ENCODE data around the gene VAV3. TPM values are rescaled to one million over a fixed set of nuclear protein-coding genes. Genes with fewer than 3 reads are reported as not detected.

Gene VAV3
- total RNA-seq, 1 donor from 2014 or later, result 57.5 TPM

DNA sequence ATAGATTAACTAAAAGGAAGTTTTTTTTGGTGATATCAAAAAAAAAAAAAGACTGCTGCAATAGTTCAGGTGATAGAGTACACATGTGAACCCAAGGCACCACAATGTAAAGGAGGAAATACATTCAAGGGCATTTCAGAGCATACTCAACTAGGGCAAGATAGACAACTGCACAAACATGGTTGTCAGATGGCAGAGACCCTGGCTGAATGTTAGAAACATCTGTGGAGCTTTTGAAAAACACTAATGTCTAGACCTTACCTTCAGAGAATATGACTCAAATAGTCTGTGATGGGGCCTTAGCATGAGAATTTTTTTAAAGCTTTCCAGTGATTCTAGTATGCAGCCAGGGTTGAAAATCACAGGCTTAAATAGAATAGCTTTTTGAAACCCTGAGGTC is 173.6 kb downstream of the VAV3 start:
- no peak for DNase-seq (ENCODE audit: low spot score)

DNA sequence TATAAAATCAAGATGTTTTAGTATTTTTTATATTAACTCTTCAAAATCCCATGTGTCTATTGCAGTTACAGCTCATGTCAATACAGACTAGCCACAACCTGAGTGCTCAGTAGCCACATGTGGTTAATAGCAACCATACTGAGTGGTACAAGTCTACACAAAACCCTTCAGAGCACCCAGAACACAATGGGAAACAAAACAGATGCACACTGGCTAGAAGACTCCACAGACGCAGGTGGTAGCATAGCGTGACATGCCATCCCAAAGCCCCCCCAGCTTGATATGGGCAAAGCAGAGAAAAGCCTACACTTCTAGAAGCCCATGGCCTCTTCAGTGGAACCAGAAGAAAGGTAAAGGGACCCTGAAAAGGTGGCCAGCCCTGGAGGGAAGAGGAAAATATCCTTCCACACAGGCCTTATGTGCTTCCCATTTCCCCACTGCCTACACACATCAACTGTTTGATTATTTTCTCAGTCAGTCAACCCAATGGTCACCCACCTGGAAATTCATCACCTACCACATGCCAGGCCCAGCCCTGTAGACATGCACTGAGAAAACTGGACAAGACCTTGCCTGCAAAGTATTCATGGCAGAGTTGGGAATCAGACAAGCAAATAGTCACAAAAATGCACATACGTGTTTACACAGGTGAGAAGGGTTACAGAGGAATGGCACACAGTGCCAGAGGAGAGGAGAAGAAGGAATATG is 175.0 kb downstream of the VAV3 start:
- no peak for DNase-seq (ENCODE audit: low spot score)

DNA sequence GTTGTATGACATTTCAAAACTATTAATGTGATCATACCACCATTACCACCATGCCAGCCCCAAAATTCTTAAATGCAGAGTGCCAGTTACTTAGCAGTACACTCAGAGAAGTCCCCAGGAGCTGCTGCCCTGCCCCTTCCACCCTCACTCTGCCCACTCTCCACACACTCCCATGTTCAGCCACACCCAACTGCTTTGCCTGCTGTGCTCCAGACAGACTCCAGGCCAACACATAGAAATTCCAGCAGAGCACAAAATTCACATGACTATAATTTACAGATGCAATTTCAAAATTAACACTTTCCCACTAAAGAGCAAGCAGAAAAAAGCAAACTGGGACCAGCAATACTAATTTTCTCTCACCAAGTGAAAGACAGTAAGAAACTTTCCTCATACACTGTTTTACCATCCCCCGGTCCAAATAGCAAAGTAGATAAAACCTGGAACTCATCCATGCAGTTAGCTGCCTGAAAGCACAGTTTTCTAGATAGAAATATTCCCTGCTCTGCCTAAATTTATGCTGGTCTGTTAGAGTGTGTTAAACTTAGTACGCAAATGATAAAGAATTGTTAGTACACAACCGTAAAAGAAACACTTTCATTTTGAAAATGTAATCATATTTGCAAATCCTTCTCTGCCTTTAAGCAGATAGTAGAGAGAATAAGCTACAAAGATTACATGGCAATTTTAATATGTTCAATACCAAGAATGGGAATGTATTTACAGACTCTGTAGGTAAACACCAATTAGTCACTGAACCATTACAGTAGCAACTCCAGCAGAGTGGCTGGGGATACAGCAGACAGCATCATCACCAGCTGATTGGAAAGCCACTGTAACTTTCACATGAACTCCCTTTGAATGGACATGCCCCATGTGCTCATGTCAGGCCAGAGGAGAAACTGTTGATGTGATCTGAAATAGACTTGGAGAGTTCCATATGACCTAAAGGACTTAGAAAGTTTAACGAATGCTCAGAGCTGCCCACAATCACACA is 176.5 kb downstream of the VAV3 start:
- no peak for DNase-seq (ENCODE audit: low spot score)

DNA sequence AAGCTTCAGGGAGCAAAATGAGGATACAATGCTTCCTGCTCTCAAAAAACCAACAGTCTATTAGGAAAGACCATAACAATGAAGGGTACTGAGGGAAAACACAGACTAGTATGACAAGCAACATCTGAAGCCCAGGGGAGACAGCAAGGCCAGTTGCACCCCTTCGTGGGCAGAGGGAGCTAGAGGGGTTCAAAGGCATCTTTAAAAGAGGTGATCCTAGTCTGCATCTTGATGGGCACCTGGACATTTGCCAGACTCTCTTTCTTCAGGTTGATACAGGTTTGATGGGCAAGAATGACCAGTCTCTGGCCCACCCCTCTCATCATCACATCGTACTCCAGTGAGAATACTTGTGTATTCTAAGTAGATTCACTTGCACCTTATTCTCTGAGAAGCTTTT is 177.7 kb downstream of the VAV3 start:
- no peak for DNase-seq (ENCODE audit: low spot score)

DNA sequence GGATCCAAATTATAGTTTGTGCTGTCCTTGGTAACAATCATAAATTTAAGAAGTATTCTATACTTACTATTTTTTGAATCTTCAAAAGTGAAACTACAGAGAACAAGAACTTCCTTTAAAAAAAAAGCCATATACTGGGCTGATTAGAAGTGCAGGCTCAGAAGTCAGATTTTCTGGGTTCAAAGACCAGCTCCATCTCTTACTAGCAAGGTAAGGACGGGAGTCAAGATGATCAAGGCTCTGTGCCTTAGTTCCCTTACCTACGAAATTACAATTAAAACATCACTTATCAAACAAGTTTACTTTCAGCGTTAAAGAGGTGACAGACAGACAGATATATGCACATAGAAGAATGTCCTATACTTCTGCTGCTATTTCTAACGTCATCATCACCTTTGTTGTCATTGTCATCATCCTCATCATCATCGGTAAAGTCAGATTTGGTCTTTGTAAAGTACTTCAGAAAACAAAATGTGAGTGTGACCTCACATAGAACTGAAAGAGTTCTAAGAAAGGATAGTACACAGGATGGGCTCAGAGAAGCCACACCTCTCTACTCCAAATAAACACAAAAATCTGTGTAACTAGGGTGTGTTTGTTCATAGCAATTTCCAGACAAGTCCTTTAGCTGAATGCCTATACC is 178.7 kb downstream of the VAV3 start:
- DNase-seq (ENCODE audit: low spot score), result no peak

DNA sequence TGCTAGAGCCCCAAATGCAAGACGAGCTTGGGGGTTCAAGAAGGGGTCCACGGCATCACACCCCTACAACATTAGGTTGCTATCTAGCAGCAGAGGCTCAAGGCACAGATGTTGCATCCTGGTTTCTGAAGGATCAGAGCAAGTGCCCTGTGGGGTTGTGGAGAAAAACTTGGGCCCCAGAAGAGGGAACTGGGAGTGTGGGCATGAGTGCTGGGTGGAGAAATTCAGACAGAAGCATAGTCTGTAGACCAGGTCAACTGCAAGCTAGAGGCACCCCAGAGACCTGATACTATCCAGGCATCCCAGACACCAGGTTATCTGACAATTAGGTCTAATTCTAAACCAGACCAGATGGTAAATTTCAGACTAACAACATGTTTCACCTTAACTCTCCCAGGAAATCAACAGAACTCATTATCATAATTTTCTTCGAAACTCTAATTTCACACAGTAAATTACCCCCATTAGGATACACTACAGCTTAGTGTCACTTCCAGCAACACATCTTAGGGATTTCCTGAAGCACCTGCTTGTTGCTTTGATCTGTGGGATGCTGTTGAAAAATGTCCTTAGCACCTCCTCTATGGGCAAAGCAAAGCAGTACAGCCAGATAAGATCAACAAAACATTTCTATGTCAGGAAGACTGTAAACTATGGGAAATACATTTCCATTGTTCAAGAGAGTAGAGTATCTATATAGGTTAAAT is 179.3 kb downstream of the VAV3 start:
- DNase-seq (ENCODE audit: low spot score), result no peak

DNA sequence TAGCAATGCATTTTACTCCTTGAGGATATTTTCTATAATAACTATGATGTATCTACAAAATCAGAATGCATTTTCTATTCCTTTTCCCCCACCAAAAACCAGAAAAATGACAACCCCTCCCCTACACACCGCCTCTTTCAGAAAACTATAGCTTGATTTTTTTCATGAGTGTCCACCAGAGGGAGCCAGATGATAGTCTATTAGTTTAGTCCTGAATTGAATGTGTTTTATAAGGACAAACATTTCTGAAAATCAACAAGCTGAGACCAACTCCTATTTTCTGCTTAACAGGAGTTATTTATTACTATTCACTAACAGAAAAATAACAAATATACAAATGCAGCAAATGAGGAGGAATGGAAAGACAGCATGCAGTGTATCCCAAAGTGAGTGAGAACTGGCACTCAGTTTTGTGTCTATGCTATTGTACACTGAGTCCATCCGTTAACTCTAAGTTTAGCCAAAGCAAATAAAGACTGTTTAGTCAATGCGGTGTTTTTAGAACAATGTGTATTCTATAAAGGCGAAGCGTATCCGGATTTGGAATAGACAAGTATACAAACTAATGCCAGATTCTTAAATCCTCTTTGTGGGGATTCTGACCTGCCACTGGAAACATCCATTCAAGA is 182.6 kb downstream of the VAV3 start:
- peak; percentile 58 for DNase-seq (ENCODE audit: low spot score)

DNA sequence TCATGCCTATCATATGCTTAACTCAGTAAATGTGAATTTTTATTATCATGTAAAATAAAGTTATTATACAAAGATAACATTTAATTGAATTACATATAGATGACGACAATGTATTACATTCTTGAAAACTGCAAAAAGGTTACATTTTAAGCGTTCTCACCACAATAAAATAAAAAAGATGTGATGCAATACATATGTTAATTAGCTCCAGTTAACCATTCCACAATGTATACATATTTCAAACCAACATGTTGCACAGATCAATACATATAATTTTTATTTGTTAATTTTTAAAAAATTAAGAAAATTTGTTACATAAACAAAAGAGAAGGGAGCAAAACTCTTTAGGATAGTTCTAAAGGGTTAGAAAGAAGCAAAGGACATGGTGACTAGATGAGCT is 183.7 kb downstream of the VAV3 start:
- no peak for DNase-seq (ENCODE audit: low spot score)

DNA sequence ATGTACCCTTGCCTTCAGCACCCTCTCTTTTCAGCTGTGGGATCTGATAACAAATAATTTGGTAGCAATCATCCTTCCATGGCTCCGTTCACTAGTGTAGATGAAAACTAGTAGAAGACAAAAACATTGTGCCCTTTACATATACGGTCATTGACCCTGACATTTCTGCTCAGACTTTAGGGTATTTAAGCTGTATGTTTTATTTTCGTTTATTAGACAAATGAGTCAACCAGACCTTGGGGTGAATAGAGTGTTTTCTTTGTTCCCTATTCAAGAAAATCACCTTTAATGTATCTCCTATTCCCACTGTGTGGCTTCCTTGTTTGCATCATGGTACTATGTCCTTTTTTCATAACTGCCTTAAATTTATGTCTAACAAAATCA is 187.3 kb downstream of the VAV3 start:
- no peak for DNase-seq (ENCODE audit: low spot score)

DNA sequence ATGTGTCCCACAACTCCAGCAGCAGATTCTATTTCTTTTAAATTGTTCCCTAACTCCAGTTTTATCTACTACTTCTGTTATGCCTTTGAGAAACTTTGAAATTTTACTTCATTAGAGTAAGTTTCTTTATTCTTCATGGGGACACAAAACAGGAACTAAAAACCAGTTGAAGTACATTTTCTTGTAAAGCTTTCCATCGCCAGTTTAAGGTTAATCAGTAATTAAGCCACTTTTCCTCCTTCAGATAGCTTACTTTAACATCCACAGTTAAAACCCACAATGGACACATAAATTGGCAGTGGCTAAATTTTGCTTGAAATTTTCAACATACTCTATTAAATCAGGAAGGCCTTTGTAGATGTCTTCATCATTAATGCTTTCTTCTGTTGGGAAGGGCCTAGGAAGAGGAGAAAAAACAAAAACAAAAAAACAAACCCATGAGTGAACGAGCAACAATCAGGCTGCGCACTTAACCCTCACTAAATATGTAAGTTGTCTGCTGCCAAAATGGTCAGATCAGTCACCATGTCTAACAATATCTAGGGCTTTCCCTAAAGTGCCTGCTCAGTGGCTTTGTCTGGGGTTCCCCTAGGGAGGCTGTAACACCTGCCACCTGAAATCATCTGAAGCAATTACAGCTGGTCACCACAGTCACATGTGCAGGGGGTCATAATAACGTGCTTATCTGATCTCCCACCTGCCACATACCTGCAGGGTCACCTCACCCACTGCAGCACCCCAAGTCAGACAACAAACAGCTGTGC is 187.9 kb downstream of the VAV3 start:
- DNase-seq (ENCODE audit: low spot score), result no peak

DNA sequence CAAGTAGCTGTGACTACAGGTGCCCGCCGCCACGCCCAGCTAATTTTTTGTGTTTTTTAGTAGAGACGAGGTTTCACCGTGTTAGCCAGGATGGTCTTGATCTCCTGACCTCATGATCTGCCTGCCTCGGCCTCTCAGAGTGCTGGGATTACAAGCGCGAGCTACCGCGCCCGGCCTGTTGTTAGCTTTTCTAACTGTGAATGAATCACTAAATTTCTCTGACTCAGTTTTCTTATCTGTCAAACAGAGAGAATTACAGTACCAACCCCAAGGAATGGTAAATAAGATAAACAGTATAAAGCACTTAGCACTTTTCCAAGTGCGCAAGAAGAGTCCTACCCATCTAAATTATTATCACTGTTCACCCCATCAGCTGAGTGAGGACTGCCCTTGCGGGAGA is 193.6 kb downstream of the VAV3 start:
- DNase-seq (ENCODE audit: low spot score), result no peak

DNA sequence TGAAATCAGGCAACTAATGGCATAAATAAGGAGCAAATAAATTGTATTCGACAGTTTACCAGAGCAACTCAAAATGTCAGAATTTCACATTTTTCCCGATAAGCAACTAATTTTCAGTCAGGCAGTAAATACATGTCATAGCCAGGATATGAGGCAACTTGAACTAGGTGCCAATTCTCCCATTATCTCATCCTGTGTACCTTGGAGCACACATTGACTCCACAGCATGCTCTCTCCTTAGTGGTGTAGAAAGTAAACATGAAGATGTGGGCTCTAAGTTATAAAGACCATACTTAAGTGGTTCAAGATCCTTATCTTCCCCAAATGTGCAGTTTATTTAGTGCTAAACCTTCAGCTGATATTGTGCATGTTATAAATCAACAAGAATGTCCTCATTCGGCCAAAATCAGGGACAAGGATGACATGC is 197.8 kb downstream of the VAV3 start:
- no peak for DNase-seq (ENCODE audit: low spot score)

DNA sequence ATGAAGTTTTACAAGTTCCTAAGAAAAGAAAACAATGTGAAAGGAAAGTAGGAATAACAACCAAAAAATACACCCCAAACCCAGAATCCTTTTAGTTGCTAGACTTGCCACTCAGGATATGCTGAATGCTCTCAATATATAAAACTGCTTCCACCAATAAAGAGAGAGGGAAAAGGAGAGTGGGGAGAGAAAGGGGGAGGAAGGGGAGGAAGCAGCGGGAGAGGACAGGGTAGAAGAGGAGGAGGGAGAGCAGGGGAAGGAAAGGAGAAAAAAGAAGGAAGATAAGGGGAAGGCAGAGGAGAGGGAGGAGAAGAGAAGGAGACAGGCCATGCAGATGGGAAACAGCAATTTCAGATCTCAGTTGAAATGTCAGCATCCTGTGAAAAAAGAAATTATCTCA is 198.4 kb downstream of the VAV3 start:
- no peak for DNase-seq (ENCODE audit: low spot score)

DNA sequence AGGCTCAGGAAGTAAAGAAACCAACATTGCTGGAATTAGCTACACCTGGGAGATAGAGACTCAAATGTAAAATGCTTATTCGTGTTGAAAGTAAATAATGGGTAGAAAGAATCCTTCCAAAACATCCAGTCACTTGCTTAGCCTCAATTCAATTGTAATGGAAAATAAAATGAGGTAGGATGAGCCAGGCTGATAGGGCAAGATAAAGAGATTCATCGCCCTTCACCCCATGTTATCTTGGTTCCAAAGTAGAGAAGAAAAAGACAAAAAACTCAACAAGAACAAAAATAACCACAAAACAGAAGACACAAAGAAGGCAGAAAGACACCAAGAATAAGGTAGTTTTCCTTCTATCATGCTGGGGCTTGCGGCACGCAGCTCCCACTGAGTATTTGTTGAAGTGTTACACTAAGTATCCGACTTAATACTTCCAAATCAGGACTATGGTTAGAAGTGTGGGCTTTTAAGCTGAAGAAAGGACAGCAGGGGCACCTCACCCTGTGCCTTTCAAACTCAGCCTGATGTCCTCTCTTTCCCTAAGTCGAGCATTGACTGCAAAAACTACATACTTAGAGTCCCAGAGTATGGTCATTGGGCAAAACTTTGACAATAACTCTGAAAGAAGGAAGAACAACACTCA is 202.1 kb downstream of the VAV3 start:
- no peak for DNase-seq (ENCODE audit: low spot score)

DNA sequence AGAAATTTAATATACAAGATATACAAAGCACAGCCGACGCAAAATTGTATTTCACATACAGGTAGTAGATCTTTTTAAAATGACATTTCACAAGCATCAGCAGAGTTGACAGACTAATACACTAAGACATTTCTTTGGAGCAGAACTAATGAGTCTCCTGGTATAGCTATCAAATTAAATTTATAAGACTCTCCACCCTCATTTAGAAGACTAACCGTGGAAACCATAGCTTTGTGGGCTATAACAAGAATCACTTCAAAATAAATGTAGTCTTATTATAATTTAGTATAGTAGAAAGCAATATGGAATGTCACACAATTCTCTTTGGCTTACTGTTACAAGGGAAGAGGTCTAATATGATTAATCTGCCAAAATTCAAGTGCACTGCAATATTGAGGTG is 204.9 kb downstream of the VAV3 start:
- no peak for DNase-seq (ENCODE audit: low spot score)

DNA sequence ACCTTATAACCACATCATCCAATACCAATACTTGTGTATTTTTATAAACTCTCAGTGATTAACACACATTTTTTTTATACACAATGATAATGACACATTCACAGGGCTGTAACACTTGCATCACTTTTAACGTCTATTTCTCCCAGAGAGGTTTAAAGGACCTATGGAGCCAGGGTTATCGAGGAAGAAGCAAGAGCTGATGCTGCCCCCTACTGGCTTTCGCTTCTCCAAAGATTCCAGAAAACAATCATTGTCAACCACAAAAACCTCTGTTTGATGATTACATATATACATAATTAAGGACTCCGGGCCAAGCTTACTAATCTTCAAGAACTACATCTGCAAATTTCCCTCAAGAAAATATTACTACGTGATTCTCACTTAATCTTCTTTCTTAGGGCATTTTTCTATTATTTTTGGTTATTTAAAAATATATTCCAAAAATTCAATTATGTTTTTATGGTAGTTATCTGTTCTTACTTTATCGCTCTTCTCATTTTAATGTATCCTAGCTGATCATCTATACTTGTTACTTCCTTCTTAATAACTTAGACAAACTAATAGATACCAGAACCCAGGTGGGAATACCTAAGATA is 214.5 kb downstream of the VAV3 start:
- peak; percentile 66 for DNase-seq (ENCODE audit: low spot score)

DNA sequence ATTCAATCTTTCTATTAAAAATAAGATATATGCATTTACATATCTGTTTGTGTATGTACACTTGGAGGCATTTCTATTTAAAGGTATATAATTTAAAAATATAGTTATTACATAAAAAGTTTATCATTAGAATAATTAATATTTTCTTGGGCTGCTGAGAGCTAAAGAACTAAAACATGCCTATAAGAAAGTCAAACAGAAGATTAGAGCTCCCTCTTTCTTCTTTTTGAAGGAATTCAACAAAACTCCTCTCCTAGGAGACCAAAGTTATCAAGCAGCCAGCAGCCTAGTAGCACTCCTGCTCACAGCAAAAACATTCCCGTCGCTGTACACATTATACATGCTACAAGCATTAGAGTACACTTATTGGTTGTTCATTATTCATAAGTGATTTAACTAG is 216.4 kb downstream of the VAV3 start:
- no peak for DNase-seq (ENCODE audit: low spot score)

DNA sequence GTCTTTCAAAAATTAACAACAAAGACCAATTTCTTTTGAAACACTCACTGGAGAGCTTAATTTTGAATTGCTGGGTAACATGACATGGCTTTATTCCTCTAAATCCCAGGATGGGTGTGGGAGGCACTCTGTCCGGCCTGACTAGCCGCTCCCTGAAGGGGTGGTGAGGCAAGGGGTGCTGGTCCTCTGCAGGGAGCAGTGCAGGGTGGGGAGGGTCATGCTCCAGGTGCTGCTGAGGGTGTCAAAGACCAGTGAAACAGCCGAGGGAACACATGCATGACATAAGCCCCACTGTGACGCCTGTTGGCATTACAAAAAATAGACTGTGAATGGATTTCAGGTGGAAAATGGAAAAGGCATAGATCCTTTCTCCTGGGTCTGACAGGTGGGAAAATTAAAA is 223.7 kb downstream of the VAV3 start:
- no peak for DNase-seq (ENCODE audit: low spot score)

DNA sequence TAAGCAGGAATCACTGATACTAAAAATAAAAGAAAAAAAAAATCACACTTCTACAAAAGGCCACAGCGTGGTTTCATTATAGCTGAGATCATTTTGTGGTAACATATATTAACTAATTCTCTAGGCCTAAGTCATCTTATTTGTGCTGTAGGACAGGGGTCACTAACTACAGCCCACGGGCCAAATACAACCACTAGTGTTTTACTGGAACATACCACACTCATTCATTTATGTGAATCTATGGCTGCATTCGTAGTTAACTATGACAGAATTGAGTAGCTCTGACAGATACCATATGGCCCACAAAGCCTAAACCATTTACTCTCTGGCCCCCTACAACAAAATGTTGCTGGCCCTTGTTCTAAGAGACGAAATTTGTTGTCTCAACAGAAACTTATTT is 224.4 kb downstream of the VAV3 start:
- DNase-seq (ENCODE audit: low spot score), result no peak

DNA sequence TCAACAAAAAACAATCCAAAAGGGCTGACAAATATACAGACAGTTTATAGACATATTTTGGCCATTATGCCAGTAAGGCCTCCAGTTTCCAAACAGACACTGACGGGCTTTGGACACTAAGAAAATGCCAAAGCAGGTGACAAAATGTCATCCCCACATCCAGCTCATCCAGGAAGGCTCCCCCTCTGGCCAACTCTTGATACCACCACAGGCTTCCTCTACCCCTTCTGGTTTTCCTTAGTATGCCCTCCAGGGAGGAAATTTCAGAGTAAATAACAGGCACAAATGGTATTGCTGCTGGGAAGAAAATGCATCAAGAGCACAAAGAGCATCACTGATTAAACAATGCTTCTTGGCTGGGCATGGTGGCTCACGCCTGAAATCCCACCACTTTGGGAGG is 225.3 kb downstream of the VAV3 start:
- no peak for DNase-seq (ENCODE audit: low spot score)
